Mucosa of rectum (tissue), 2 donors: ENCODE results near the gene DLGAP1.

Experiments
- H3K27ac ChIP-seq, 2 donors: one replicate each; pipeline ENCODE4 v1.7.0; 2013; ENCODE audit warnings: inconsistent platforms in 2 of 2, low read depth in 2 of 2, low read length in 2 of 2
- H3K27me3 ChIP-seq, 2 donors: one replicate each; pipeline ENCODE4 v1.7.0; 2013; ENCODE audit warnings: low read length in 2 of 2; ENCODE audit not compliant: control insufficient read depth in 2 of 2, insufficient read depth in 2 of 2
- H3K36me3 ChIP-seq, 2 donors: one replicate each; pipeline ENCODE4 v1.7.0; 2013; ENCODE audit warnings: low read length in 2 of 2; ENCODE audit not compliant: control insufficient read depth in 2 of 2, insufficient read depth in 2 of 2
- H3K4me1 ChIP-seq, 2 donors: one replicate each; pipeline ENCODE4 v1.7.0; 2013; ENCODE audit warnings: low read length in 2 of 2, mild to moderate bottlenecking in 1 of 2; ENCODE audit not compliant: control insufficient read depth in 2 of 2, insufficient read depth in 2 of 2
- H3K4me3 ChIP-seq, 2 donors: one replicate each; pipeline ENCODE4 v1.7.0; 2013; ENCODE audit warnings: low read length in 2 of 2
- H3K9ac ChIP-seq, 2 donors: one replicate each; pipeline ENCODE4 v1.7.0; 2013; ENCODE audit warnings: low read length in 2 of 2, low read depth in 1 of 2, mild to moderate bottlenecking in 1 of 2
- H3K9me3 ChIP-seq, 2 donors: one replicate each; pipeline ENCODE4 v1.7.0; 2013; ENCODE audit warnings: low read length in 2 of 2; ENCODE audit not compliant: control insufficient read depth in 2 of 2
- donor health status: healthy.
- donor health status: Normal muscosa, but diverticular disease.

Gene DLGAP1

DNA sequence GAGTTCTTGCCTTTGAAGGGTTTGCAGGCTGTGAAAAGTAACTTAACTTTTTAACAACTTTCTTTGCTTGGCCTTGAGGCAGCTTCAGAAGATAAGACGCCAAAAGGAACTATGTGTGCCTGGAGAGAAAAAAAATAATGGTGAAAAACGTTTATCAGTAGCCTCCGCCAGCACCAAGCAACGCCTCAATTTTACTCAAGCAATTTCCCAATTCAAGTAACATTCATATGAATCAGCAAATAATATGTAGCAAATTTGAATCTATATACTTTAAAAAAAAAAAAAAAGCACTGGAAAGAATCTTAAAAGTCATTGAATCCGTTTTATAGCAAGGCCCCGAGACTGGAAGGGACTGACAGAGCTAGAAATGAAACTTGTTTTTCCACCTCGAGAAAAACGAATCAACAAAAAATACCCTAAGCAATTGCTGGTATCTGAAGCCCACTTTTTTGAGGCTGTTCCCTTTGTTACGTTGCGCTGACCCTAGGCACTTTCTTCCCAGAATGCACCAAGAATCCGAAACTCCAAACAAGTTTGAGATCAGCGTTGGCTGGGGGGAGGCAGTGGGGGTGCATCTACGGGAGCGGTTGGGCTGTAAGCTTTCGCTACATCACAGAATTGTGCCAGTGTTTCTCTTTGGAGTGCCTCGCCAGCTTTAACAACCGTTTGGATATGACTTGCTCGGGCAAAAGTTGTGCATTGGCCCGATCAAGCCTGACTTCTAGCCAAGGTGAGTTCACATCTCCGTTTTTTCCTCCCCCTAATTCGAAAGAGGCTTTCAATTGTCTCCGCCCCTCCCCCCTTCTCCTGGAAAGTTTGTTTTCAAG, 1007.8 kb downstream of the DLGAP1 start:
- peak overlapping the region; percentile 91 to 100 for H3K9ac ChIP-seq
- peak overlapping the region; percentile 93 to 99 for H3K27ac ChIP-seq
- H3K4me3 ChIP-seq: peak overlapping the region; percentile 87 to 88
- H3K27me3 ChIP-seq: no peaks in the 10 kb centered on the region
- H3K4me1 ChIP-seq: peaks cover 8 to 12% of the 10 kb centered on the region in 2 donors
- H3K36me3 ChIP-seq: no peaks in the 10 kb centered on the region
- H3K9me3 ChIP-seq: no peaks in the 10 kb centered on the region
